GM21367 (cell line): ENCODE data around the gene DBF4.
"Not testable (repeated sequence)": the region's sequence is repeated elsewhere in the genome, so short reads cannot be mapped to it uniquely, and the experiment has no call there.

Experiments
- ATAC-seq: cut with Tn5 transposase; IDR thresholded peaks from one replicate; pipeline ENCODE4 v1.9.1; 2021; ENCODE audit not compliant: unreplicated experiment

DBF4 gene

GRCh38 chr7:87876040-87876868, at the start of gene DBF4, which contains the start of gene SLC25A40:
TSS of gene DBF4 (plus strand) at chr7:87876493. CDS start at chr7:87876733, 240 bp downstream.
TSS of gene SLC25A40 (minus strand) at chr7:87876360. CDS start at chr7:87858727, 17,633 bp downstream.
- ATAC-seq = peak; percentile 79

- ATAC-seq = not testable (repeated sequence)
Measured at GRCh38 chr7:87828383-87828782, 47.9 kb upstream of the DBF4 start.

- no peak for ATAC-seq
Measured at GRCh38 chr7:87831097-87831496, 45.2 kb upstream of the DBF4 start.

- no peak for ATAC-seq
Measured at GRCh38 chr7:87833130-87833529, 43.2 kb upstream of the DBF4 start.

- ATAC-seq = no peak
Measured at GRCh38 chr7:87837597-87837996, 38.7 kb upstream of the DBF4 start.

- no peak for ATAC-seq
Measured at GRCh38 chr7:87850836-87851593, 25.3 kb upstream of the DBF4 start.

GRCh38 chr7:87852306-87852705, 24.0 kb upstream of the DBF4 start:
- no peak for ATAC-seq

- ATAC-seq = no peak
Measured at GRCh38 chr7:87853237-87853864, 22.9 kb upstream of the DBF4 start.

- ATAC-seq = no peak
Measured at GRCh38 chr7:87858417-87859100, 17.7 kb upstream of the DBF4 start.

- ATAC-seq = no peak
Measured at GRCh38 chr7:87866089-87866488, 10.2 kb upstream of the DBF4 start.

GRCh38 chr7:87866533-87866932, 9.8 kb upstream of the DBF4 start:
- not testable (repeated sequence) for ATAC-seq

GRCh38 chr7:87870471-87870870, 5.8 kb upstream of the DBF4 start:
- ATAC-seq = no peak

GRCh38 chr7:87872346-87872745, 3.9 kb upstream of the DBF4 start:
- no peak for ATAC-seq

GRCh38 chr7:87873328-87873727, 3.0 kb upstream of the DBF4 start:
- ATAC-seq = not testable (repeated sequence)

GRCh38 chr7:87874066-87874465, 2.2 kb upstream of the DBF4 start:
- ATAC-seq = no peak

- peak; percentile 14 for ATAC-seq
Measured at GRCh38 chr7:87875151-87876039, 898 bp upstream of the DBF4 start.

- ATAC-seq = no peak
Measured at GRCh38 chr7:87876869-87877234, 559 bp downstream of the DBF4 start.

GRCh38 chr7:87877366-87878040, 1.2 kb downstream of the DBF4 start:
- no peak for ATAC-seq

GRCh38 chr7:87878208-87878735, 2.0 kb downstream of the DBF4 start:
- no peak for ATAC-seq
